OCI-LY3 (cell line): ENCODE measurements around the gene FBXO42.

Source experiments
- EZH2phosphoT487 ChIP-seq: fragments of 200-600 bp; shearing (Covaris generic); IDR thresholded peaks from 2 replicates; pipeline ENCODE4 v1.6.1; 2018; ENCODE audit warnings: antibody characterized with exemption, mixed run types, low read depth
- TF ChIP-seq, protein P1 (sequence below): fragments of 200-600, 300-600 bp; sonication (generic); IDR thresholded peaks from 2 replicates; pipeline ENCODE4 v1.5.1; 2014; ENCODE audit warnings: antibody characterized with exemption, low read length, low read depth

DNA sequence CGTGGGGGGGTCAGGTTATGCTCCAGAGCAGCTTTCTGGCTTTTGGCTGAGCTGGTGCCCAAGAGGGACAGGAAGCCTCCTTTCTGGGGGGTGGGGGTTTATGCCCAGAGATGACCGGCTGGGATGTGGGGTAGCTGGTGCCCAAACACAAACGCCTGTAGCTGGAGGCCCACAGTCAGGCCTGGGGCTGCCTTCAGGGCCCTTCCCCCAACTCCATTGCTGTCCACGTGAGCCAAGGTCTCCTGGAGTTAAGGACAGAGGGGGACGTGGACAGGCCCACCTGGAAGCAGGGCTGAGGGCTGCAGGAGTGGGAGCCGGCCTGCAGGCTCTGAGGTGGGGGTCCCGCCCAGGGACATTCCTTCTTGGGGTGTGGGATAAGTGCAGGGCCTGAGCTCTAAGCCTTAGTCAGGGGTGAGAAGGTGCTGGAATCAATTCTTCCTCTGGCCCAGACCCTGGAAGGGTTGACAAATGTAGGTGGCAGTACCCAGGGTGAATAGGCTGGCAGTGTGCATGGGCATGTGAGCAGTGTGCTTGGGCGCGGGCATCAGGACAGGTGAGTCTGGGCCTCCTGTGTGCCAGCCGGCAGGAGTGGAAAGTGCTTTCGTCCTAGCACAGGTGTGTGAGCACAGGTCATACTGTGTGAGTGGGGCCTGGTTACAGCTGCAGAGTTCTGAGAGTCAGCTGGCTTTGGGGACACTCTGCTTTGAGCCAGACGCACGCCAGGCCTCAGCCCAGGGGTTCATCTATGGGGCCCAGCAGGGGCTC is 122.1 kb downstream of the FBXO42 start:
- TF ChIP-seq, protein P1, sequence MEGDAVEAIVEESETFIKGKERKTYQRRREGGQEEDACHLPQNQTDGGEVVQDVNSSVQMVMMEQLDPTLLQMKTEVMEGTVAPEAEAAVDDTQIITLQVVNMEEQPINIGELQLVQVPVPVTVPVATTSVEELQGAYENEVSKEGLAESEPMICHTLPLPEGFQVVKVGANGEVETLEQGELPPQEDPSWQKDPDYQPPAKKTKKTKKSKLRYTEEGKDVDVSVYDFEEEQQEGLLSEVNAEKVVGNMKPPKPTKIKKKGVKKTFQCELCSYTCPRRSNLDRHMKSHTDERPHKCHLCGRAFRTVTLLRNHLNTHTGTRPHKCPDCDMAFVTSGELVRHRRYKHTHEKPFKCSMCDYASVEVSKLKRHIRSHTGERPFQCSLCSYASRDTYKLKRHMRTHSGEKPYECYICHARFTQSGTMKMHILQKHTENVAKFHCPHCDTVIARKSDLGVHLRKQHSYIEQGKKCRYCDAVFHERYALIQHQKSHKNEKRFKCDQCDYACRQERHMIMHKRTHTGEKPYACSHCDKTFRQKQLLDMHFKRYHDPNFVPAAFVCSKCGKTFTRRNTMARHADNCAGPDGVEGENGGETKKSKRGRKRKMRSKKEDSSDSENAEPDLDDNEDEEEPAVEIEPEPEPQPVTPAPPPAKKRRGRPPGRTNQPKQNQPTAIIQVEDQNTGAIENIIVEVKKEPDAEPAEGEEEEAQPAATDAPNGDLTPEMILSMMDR: no peak
- TF ChIP-seq EZH2phosphoT487: no peak
